ENCODE results near the gene COPZ1. TPM values are rescaled to one million over a fixed set of nuclear protein-coding genes. Genes with fewer than 3 reads are reported as not detected.
"Not testable (repeated sequence)": the region's sequence is repeated elsewhere in the genome, so short reads cannot be mapped to it uniquely, and the experiment has no call there.

The COPZ1 gene
- total RNA-seq, 1 donor from 2014 or later: 130 TPM

DNA sequence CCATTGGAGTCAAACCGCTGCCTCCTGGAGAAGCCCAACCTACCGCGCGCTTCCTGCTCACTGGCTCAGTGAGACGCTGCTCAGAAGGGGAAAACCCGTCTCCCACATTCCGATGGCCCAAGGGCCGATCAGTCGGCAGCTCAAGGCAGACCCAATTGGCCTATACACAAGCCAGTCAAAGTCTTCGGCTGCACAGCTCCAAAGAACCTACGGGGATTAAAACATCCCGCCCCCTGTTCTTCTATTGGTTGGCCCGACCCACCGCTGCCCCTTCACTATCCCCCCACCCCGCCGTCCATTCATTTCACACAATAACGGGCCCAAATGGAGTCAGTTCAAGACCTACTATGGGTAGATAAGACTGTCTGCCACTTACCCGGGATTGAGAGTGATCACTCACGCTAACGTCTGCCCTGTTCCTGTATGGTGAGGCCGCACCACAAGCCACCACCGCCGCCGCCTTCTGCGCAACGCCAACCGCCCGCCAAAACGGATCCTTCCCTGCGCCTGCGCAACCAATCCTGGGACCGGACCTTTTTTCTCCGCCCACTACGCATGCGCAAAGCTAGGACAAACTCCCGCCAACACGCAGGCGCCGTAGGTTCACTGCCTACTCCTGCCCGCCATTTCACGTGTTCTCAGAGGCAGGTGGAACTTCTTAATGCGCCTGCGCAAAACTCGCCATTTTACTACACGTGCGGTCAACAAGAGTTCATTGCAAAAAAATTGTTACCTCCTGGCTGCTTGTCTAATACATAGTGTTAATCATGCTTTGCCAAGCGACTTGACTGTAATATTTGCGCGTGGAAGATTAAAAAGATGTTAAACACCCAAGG, 45.1 kb upstream of the COPZ1 start, which contains the start of gene CBX5:
Gene CBX5 (minus strand): TSS at position 491 of the 836 bp plus-strand sequence. CDS start 22,472 bp downstream, outside the sequence.
- Mint-ChIP-seq H3K4me3 (ENCODE audit: unreplicated experiment) (no peak within 1 kb of the TSS), H3K36me3 (ENCODE audit: low read depth, unreplicated experiment) (peaks cover 40% of the 10 kb centered on the region), H3K27ac (ENCODE audit: unreplicated experiment) (no peak within 1 kb of the TSS), H3K9me3 (ENCODE audit: unreplicated experiment) (no peaks in the 10 kb centered on the region), H3K4me1 (ENCODE audit: unreplicated experiment) (peaks cover 43% of the 10 kb centered on the region), H3K27me3 (ENCODE audit: unreplicated experiment) (peaks cover 5% of the 10 kb centered on the region)
- TF ChIP-seq, protein P1, sequence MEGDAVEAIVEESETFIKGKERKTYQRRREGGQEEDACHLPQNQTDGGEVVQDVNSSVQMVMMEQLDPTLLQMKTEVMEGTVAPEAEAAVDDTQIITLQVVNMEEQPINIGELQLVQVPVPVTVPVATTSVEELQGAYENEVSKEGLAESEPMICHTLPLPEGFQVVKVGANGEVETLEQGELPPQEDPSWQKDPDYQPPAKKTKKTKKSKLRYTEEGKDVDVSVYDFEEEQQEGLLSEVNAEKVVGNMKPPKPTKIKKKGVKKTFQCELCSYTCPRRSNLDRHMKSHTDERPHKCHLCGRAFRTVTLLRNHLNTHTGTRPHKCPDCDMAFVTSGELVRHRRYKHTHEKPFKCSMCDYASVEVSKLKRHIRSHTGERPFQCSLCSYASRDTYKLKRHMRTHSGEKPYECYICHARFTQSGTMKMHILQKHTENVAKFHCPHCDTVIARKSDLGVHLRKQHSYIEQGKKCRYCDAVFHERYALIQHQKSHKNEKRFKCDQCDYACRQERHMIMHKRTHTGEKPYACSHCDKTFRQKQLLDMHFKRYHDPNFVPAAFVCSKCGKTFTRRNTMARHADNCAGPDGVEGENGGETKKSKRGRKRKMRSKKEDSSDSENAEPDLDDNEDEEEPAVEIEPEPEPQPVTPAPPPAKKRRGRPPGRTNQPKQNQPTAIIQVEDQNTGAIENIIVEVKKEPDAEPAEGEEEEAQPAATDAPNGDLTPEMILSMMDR (IDR thresholded peaks at IDR 0.05; ENCODE audit: unreplicated experiment): no peak
- DNase-seq (ENCODE audit: low spot score): peak; percentile 99

DNA sequence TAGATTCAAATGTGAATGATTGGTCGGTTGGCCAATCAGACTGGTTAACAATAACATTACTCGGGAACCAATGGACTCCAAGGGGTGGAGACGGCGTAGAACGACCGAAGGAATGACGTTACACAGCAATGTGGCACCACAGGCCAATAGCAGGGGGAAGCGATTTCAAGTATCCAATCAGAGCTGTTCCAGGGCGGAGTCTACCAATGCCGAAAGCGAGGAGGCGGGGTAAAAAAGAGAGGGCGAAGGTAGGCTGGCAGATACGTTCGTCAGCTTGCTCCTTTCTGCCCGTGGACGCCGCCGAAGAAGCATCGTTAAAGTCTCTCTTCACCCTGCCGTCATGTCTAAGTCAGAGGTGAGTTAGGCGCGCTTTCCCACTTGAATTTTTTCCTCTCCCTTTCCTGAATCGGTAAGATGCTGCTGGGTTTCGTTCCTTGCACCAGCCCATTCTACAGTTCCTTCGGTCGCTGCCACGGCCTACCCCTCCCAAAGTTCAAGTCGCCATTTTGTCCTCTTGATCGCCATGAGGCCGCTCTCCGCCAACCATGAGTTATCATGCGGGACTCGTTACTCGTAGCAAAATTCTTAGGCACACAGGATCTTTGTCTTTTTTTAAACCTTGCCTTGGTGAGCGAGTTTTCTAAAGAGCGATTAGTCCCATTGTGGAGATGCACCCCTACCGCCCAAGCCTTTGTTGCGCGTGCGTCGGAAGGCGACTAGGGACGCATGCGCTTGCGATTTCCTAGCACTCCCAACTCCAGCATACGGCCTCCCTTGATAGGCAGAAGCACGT, 44.3 kb upstream of the COPZ1 start, which contains the start of gene HNRNPA1:
Gene HNRNPA1 (plus strand): TSS at position 259 of the 793 bp plus-strand sequence. CDS start 82 bp downstream, at position 341.
- DNase-seq (ENCODE audit: low spot score): peak; percentile 89
- H3K36me3 Mint-ChIP-seq (ENCODE audit: low read depth, unreplicated experiment): peaks cover 45% of the 10 kb centered on the region
- H3K9me3 Mint-ChIP-seq (ENCODE audit: unreplicated experiment): no peaks in the 10 kb centered on the region
- H3K4me1 Mint-ChIP-seq (ENCODE audit: unreplicated experiment): peaks cover 47% of the 10 kb centered on the region
- peaks cover 5% of the 10 kb centered on the region for H3K27me3 Mint-ChIP-seq (ENCODE audit: unreplicated experiment)
- TF ChIP-seq, protein P1 (IDR thresholded peaks at IDR 0.05; ENCODE audit: unreplicated experiment): no peak
- H3K4me3 Mint-ChIP-seq (ENCODE audit: unreplicated experiment): no peak within 1 kb of the TSS
- no peak within 1 kb of the TSS for H3K27ac Mint-ChIP-seq (ENCODE audit: unreplicated experiment)

DNA sequence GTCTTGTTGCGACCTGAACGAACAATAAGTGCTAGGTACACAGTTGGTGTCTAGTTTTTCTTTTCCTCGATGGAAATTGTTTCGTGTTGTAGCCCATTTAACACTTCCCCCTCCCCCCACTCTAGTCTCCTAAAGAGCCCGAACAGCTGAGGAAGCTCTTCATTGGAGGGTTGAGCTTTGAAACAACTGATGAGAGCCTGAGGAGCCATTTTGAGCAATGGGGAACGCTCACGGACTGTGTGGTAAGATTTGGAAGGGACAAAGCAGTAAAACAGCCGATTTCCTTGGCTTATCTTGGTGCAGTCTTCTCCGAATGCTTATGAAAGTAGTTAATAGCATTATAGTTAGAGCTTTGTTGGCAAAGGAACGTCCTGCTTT, 43.7 kb upstream of the COPZ1 start:
- not testable (repeated sequence) for DNase-seq (ENCODE audit: low spot score); H3K27me3 Mint-ChIP-seq (ENCODE audit: unreplicated experiment); H3K9me3 Mint-ChIP-seq (ENCODE audit: unreplicated experiment); H3K4me3 Mint-ChIP-seq (ENCODE audit: unreplicated experiment); H3K27ac Mint-ChIP-seq (ENCODE audit: unreplicated experiment)
- peaks cover 47% of the 10 kb centered on the region for H3K36me3 Mint-ChIP-seq (ENCODE audit: low read depth, unreplicated experiment)
- H3K4me1 Mint-ChIP-seq (ENCODE audit: unreplicated experiment): peaks cover 51% of the 10 kb centered on the region

DNA sequence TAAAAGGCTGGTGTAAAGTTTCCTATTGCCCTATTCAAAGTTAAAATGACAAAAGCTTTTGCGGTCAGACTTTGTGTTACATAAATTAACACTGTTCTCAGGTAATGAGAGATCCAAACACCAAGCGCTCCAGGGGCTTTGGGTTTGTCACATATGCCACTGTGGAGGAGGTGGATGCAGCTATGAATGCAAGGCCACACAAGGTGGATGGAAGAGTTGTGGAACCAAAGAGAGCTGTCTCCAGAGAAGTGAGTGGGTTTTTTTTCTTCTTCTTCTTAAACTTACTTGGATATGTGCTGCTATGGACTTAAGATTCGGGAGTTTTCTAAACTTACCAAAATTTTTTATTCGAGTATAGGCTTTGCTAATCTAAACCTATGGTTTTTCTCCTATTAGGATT, 43.2 kb upstream of the COPZ1 start:
- H3K27me3 Mint-ChIP-seq (ENCODE audit: unreplicated experiment); H3K9me3 Mint-ChIP-seq (ENCODE audit: unreplicated experiment); H3K27ac Mint-ChIP-seq (ENCODE audit: unreplicated experiment); H3K4me3 Mint-ChIP-seq (ENCODE audit: unreplicated experiment); DNase-seq (ENCODE audit: low spot score): not testable (repeated sequence)
- Mint-ChIP-seq H3K4me1 (ENCODE audit: unreplicated experiment) (peaks cover 51% of the 10 kb centered on the region), H3K36me3 (ENCODE audit: low read depth, unreplicated experiment) (peaks cover 47% of the 10 kb centered on the region)

DNA sequence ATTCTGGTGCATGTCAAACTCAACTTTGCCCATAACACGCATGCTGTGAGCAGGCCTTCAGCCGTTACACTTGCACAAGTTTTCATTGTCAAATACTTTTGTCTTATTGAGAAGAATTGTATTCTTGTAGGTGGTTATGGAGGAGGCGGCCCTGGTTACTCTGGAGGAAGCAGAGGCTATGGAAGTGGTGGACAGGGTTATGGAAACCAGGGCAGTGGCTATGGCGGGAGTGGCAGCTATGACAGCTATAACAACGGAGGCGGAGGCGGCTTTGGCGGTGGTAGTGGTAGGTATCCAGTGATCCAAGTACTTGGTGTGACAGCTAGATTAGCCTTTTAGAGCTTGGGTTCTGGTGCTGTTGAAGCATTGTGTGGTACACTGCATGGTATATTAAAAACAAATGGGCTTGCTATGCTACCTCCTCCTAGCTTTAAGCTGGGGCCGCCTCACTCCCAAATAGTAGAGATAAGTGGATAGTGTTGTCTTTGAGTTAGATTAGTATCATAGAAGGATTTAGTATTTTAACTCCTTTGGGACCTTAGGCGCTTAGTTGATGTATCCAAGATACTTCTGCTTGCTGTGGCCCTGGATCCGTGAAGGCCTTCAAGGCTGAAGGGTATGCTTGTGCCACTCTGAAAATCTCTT, 41.9 kb upstream of the COPZ1 start:
- H3K4me3 Mint-ChIP-seq (ENCODE audit: unreplicated experiment): no peak overlapping the region
- no peak for DNase-seq (ENCODE audit: low spot score)
- peaks cover 5% of the 10 kb centered on the region for H3K27me3 Mint-ChIP-seq (ENCODE audit: unreplicated experiment)
- peaks cover 46% of the 10 kb centered on the region for H3K4me1 Mint-ChIP-seq (ENCODE audit: unreplicated experiment)
- H3K9me3 Mint-ChIP-seq (ENCODE audit: unreplicated experiment): no peaks in the 10 kb centered on the region
- TF ChIP-seq, protein P1 (IDR thresholded peaks at IDR 0.05; ENCODE audit: unreplicated experiment): no peak
- peaks cover 60% of the 10 kb centered on the region for H3K36me3 Mint-ChIP-seq (ENCODE audit: low read depth, unreplicated experiment)
- H3K27ac Mint-ChIP-seq (ENCODE audit: unreplicated experiment): peak overlapping the region; percentile 61

DNA sequence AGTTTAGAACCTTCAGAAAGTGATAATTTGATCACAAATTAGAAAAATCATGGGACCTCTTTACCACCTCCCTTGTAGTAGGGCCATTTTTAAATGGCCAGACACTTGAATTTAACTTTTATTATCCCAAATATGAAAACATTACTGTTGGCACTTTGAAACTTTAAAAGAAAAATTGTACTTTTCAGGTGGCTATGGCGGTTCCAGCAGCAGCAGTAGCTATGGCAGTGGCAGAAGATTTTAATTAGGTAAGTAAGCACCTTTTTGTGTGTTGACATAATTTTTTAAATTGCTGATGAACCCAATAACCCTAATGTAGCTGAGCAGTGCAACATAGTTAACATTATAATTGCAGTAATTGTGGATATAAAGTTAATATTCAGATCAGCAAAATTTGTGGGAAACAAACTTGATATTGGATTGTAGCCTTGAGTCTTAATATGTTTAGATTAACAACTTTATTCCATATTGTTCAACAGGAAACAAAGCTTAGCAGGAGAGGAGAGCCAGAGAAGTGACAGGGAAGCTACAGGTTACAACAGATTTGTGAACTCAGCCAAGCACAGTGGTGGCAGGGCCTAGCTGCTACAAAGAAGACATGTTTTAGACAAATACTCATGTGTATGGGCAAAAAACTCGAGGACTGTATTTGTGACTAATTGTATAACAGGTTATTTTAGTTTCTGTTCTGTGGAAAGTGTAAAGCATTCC, 40.7 kb upstream of the COPZ1 start:
- Mint-ChIP-seq H3K4me1 (ENCODE audit: unreplicated experiment) (peaks cover 39% of the 10 kb centered on the region), H3K27ac (ENCODE audit: unreplicated experiment) (peak overlapping the region; percentile 58), H3K36me3 (ENCODE audit: low read depth, unreplicated experiment) (peaks cover 61% of the 10 kb centered on the region)
- not testable (repeated sequence) for H3K4me3 Mint-ChIP-seq (ENCODE audit: unreplicated experiment); DNase-seq (ENCODE audit: low spot score); H3K9me3 Mint-ChIP-seq (ENCODE audit: unreplicated experiment); H3K27me3 Mint-ChIP-seq (ENCODE audit: unreplicated experiment)
